GM19035 (cell line): ENCODE results near the gene GALR3.

Source experiments
- ATAC-seq: cut with Tn5 transposase; IDR thresholded peaks from one replicate; pipeline ENCODE4 v1.9.1; 2021; ENCODE audit not compliant: unreplicated experiment

GALR3 gene

GRCh38 chr22:37802310-37803194, 20.6 kb upstream of the GALR3 start:
- no peak for ATAC-seq

GRCh38 chr22:37803195-37803638, 20.0 kb upstream of the GALR3 start:
- ATAC-seq, result no peak

- ATAC-seq, result no peak
These were observed 19.4 kb upstream of the GALR3 start for GRCh38 chr22:37803639-37804351.

- no peak for ATAC-seq
These were observed 18.8 kb upstream of the GALR3 start for GRCh38 chr22:37804352-37804880.

- ATAC-seq, result no peak
These were observed 18.0 kb upstream of the GALR3 start for GRCh38 chr22:37804881-37805809.

- ATAC-seq, result no peak
These were observed 17.3 kb upstream of the GALR3 start for GRCh38 chr22:37805810-37806277.

GRCh38 chr22:37806409-37807333, 16.5 kb upstream of the GALR3 start:
- no peak for ATAC-seq

GRCh38 chr22:37807410-37808293, 15.5 kb upstream of the GALR3 start, which contains the start of gene GCAT:
Gene GCAT, plus strand, starts transcription at chr22:37807934. Its CDS starts 34 bp downstream, at chr22:37807968.
- ATAC-seq, result peak; percentile 88

- ATAC-seq, result no peak
These were observed 14.9 kb upstream of the GALR3 start for GRCh38 chr22:37808294-37808657.

- ATAC-seq, result no peak
These were observed 13.4 kb upstream of the GALR3 start for GRCh38 chr22:37809672-37810333.

- ATAC-seq, result no peak
These were observed 11.3 kb upstream of the GALR3 start for GRCh38 chr22:37811867-37812266.

GRCh38 chr22:37812869-37813678, 10.1 kb upstream of the GALR3 start:
- no peak for ATAC-seq

- no peak for ATAC-seq
These were observed 7.6 kb upstream of the GALR3 start for GRCh38 chr22:37815593-37815992.

GRCh38 chr22:37816543-37817180, 6.5 kb upstream of the GALR3 start:
- no peak for ATAC-seq

GRCh38 chr22:37817705-37818408, 5.3 kb upstream of the GALR3 start:
- ATAC-seq, result no peak
